GM19193 (cell line): Measurements from ENCODE around the gene NOS3.

Source experiments
- POLR2A ChIP-seq: IDR thresholded peaks from 4 replicates; pipeline ENCODE4 v1.6.1; 2011; ENCODE audit not compliant: insufficient read depth, insufficient read length; ENCODE audit errors: extremely low read depth

Gene NOS3

DNA sequence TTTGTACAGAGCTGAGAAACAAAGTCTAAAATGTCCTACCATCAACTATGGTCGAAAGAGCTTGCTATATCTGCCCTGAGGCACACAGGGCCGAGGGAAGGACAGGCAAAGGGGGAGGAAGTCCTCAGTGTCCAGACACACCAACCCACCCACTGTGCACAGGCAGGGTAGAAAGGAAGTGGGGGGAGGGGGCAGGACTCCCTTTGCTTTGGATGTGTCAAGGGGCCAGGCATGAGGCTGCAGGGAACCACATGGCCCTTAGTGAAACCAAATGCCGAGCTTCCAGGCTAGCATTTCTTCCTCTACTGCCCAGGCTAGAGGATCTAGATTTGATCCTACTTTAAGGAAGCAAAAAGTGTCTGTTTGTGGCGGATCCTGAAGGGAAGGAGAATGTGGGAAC lies 41.3 kb upstream of the NOS3 start:
- no peak for TF ChIP-seq POLR2A

DNA sequence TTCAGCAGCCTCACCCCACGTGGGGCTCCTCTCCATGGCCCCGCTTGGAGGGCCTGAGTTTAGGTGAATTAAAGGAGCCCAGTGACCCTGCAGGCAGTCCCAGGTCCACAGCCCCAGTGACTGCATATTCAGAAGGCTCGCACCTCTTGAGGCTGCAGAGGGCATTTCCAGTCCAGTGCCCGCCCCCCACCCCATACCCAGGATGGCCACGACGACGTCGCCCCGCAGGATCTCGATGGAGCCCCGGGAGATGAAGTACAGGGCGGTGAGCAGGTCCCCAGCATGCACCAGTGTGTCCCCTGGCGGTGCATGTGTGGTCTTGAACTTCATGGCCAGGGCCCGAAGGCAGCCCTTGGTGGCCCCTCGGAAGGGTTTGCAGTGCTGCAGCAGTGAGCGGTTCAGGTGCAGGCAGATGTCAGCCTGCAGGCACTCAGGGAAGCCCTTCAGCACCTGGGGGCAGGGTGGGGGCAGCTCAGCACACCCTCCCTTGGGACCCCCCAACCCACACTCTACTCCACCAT lies 40.8 kb upstream of the NOS3 start:
- TF ChIP-seq POLR2A = no peak

DNA sequence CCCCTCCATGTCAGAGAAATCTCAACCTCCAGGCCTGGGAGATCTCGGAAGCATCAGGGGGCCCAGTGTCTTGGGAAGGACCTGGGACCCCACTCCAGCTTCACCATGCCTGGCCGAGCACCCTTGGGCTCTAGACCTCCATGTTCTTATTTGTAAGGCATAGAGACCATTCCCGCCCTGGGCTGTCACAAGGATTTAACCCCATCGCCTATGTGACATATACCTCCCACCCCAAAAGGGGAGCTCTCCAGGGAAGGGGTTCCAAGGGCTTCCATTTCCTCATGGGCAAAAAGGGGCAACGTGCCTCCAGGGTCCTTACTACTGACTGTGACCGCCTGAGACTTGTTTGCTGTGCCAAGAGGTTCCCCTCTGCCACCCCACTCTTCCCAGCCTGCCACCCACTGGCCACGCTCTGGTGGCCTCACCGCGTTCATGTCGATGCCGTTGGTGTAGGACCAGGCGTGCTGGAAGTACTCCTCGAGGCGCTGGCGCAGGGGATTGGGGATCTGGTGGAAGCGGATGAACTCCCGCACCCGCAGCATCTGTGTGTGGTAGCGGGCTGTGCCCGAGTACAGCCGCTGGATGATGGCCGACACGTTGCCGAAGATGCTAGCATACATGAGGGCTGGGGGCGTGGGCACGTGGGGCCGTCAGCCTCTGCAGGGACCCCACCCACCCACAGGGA lies 40.2 kb upstream of the NOS3 start:
- TF ChIP-seq POLR2A = no peak

DNA sequence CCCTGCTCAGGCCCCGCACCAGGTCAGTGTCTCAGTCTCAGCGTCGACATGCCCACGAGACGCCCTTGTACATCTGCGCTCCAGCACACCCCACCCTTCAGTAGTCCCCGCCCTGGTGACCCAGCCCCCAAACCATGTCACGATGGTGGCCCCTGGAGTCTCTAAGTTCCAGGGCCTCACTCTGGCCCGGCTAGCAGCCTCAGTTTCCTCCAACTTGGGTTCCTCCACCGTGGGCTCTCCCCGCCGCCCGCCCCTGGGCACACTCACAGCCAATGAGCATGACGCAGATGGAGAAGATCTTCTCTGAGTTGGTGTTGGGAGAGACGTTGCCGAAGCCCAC lies 39.7 kb upstream of the NOS3 start:
- TF ChIP-seq POLR2A = no peak

DNA sequence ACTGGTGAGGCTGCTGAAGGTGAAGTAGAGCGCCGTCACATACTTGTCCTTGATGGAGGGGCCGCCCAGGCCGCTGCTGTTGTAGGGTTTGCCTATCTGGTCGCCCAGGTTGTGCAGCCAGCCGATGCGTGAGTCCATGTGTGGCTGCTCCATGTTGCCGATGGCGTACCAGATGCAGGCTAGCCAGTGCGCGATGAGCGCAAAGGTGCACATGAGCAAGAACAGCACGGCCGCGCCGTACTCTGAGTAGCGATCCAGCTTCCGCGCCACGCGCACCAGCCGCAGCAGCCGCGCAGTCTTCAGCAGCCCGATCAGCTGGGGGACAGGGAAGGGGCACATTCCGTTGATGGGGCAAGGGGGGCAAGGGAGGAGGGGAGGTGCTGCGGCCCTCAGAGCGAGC lies 39.3 kb upstream of the NOS3 start:
- no peak for TF ChIP-seq POLR2A

DNA sequence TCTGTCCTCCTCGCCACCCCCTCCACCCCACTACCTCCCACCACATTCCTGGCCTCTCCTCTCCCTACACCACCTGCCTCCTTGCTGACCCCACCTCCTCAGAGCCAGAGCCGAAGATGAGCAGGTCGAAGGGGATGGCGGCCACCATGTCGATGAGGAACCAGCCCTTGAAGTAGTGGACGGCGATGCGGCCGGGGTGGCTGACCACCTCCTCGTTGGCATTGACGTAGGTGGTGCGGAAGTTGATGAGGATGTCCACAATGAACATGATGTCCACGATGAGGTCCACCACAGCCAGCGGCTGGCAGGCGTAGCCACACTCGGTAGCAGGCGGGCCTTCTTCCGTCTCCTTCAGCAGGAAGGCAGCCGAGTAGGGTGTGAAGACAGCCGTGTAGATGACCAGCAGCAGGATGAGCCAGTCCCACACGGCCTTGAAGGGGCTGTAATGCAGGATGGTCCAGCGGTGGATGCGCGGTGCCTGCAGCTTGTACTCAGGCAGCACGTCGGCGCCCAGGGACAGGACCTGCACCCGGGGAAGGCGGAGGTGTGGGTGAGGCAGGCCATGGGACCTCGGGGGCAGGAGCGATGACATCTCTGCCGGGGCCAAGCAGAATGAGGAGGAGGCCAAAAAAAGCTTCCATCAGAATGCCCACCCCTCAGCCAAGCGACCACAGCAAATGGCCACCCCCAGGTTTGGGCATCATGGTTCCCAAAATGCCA lies 38.3 kb upstream of the NOS3 start:
- TF ChIP-seq POLR2A = no peak

DNA sequence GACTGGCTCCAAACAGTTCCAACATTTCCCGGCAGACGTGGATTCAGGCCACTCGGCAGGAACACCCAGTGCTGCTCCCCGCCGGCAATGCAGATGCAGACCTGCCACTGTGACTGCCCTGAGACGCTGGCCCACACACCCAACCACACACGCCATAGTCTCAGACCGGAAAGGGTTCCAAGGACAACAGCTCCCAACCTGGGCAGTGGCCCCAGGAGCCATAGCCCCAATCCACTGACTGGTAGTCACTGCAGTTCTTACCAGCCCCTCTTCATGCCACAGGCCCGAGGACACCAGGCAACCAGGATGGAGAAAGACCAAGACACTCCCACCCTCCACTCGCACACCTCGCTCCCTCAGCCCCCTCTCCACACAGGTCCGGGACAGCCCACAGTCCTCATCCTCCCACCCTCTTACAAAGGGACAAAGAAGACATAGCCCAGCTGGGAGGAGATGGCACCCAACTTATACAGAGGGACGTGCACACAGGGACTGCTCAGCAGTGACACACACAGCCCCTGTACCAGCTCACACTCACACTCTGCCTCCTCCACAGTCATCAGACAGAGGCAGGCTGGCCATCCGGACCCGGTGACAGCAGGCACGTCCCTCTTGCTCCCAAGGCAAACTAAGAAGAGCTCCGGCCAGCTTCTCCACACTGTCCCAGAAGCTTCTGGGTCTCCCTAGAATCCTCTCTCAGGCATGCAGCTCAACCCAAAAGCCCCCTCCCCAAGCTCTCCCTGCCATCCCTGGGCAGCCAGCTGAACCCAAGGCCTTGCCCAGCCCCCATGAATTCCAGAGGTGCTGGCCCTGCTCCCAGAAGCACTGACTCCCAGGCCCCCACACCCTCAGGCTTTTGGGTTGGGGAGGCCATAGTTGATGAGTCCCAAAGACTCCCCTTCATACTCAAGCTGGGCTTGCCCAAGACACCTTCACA lies 37.5 kb upstream of the NOS3 start:
- no peak for TF ChIP-seq POLR2A

DNA sequence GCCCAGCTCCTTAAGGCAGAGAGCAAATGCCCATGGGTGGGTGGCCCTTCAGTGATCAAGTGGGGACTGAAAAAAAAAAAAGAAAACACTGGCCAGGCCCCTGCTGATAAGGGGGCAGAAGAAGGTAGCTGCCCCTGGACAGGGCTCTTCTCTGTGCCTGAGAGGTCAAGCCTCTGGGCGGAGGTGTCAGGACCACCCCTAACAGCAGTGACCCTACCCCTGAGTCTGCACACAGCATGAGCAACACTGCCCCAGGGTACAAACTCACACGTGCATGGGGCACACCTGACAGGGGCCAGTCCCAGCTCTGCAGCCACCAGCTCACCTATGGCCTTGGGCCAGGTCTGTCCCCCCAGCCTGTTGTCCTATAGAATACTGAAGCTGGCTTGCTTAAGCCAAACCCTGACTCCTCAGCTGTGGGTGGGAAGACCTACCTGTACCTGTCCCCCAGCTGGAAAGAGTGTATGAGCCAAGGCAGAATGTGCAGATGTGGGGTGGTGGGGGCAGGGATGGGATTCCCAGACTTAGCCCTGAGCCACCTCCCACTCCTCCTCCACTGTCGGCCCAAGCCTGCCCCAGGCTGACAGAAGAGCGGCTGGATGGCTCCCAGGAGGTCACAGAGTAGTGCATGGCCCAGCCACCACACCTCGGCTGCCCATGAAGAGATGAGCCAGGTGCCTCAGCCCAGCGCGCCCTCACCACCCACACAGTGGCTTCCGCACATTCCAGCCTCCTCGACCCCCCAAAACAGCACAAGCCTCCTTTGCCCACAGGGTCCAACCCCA lies 36.4 kb upstream of the NOS3 start:
- no peak for TF ChIP-seq POLR2A

DNA sequence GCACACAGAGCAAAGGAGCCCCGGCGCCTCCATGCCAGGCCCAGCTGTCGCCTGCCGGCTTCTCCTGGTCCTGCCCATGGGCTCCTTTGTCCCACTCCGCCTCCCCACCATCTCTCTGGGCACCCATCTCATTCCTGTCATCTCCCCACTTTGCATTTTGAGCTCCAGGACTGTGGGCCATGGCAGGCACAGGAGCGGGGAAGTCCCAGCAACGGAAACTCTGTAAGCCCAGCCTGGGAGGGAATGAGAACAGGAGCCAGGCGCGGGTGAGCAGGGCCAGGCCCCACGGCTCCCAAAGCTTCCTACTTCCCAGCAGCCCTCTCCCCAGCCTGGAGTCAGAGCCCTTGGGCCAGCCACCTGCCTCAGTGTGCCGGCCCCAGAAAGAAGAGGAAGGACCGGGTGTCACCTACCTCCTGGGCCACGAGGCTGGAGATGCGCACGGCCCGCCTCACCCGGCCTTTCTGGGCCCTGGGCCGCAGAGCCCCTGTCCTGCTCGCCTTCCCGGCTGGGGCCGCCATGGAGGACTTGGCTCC lies 35.8 kb upstream of the NOS3 start:
- TF ChIP-seq POLR2A = no peak

DNA sequence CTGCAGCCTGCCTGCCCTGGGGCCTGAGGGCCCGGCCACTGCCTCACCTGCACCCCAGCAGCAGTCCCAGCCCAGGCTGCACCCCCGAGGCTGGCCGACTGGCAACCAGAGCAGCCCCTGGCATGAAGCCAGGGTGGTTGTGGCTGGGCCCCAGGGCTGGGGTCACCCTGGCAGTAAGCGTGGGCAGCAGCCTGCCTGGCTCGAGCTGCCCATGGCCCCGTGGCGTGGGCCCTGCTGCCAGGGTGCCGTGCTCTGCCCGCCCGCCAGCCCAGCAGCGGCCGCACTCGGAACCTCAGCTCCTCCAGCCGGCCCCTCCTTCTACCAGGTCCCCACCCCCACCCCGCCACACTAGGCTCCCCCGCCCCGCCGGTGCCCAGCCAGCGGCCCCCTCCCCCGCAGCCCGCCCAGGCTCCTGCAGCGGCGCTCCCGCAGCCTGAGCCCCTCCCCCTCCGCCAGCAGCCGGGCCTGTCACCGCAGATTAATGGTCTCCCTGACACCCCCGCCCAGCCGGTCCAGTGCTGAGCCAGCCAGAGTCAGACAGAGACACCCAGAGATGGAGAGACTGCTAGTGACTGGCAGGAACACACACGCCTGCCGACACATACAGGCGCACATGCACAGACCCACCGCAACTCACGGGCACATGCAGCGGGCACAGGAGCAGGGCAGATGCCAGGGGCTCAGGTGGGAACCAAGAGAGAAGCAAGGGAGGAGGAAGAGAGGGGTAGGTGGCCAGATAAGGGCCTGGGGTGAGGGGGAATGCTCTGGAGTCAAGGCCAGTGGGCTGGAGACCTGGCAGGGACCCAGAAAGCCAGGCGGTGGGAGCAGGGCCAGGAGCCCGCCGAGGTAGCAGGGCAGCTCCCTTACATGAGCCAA lies 35.1 kb upstream of the NOS3 start:
- TF ChIP-seq POLR2A = no peak

DNA sequence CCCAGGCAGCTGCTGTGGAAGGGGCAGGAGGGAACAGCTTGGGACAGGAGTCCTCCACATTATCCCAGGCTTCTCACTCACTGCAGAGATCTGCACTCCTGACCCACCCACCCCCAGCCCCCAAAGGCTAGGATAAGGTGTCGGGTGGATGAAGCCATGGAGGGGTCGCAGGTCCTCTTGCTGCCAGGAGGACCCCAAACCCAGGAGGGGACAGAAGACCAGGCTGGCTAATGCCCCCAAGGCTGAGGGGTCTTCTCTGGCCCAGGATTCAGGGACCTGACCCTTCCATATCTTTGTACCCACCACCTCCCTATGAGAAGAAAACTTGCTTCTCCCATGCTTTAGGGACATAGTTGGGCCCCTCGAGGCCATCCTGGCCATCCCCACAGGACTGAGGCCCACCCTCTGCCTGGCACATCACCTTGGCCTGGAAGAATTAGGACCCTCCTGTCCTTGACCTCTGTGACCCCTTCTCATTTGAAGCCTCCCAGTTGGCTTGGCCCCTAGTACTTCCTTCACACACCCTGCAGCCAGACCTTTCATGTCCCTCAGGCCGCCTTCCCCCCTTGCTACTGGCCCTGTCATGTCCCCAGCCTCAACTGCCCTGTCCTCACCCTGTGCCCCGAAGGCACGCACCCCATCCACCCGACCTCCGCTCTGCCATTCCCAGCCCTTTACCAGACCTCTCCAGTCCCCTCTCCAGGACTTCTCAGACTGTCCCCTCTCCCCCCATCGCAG lies 34.3 kb upstream of the NOS3 start:
- no peak for TF ChIP-seq POLR2A

DNA sequence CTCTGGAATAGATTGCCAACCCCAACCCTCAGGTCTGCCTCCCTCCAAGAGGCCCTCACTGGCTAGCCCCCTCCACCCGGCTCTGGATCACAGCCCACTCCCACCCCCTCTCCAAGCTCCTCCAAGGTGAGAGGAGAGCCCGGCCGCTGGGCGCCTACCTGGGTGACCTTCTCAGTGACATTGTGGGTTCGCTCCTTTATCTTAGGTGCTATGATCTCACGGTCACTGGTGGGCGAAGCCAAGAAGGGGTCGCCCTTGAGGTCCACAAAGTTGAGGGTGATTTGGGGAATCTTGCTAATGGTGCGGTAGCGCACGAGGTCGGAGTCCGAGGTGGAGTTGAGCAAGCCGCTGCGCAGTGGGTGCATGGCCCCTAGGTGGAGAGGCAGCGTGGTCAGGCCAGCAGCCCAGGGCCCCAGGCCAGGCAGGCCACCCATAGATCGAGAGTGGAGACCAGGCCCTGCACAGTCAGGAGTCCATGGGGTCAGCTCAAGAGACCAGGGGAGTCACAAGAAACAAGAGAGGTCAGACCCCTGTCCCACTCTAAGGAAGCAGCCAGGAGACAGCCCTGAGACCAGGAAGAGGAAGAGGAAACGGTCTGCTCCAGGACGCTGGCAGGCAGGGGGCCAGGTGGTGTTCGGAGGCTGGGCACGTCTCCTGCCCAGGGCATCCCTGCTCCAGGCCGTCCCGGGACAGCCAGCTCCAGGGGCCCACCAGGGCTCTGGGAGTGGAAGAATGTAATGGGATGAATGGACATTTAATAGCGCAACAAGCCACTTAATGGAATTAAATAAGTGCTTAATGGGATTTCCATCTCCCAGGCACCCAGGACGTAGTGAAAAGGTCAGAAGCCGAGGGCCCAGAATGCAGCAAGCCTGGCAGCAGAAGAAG lies 33.4 kb upstream of the NOS3 start:
- no peak for TF ChIP-seq POLR2A
